PC-9 (cell line): ENCODE data around the gene DDX10.

Experiments
- CTCF ChIP-seq: fragments of 200-600 bp; sonication (generic); conservative IDR thresholded peaks from 2 replicates; pipeline ENCODE4 v1.6.1; 2017; ENCODE audit warnings: mixed run types, antibody characterized with exemption, mild to moderate bottlenecking, moderate library complexity
- EZH2 ChIP-seq: fragments of 200-600 bp; sonication (generic); IDR thresholded peaks from 2 replicates; pipeline ENCODE4 v1.8.0; 2017; ENCODE audit warnings: antibody characterized with exemption, low read depth

DNA sequence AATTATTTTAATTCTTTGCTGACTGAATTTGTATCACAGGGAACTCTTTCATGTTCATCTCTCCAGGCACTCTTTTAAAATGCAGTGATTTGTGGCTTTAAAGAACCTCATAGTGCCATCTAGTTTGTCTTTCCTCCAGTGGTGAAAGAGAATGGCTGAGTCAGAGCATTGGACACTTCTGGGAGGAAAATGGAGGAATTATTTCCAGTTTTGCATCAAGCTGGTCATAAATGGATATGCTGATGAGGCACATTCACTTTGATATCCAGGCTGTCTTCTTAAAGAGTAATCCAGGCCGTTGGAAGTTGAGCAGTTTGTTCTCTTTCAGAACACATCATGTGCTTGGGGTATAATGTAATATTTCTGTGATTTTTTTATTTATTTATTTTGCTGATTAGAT lies 273.7 kb downstream of the DDX10 start:
- TF ChIP-seq CTCF (no peak), EZH2 (no peak)
